Stimulated activated CD8-positive, alpha-beta memory T cell treated with anti-CD3 and anti-CD28 coated beads, Interleukin-15, amount 100 ng/mL, for 24 hours (primary cell): Measurements from ENCODE around the gene PEAK1.

Source experiments
- DNase-seq: peaks from one replicate; pipeline ENCODE4 v3.0.0-alpha.2; 2020; ENCODE audit warnings: low read depth

PEAK1 gene

GRCh38 chr15:77094397-77095030 is 325.4 kb downstream of the PEAK1 start:
- DNase-seq = no peak

- no peak for DNase-seq
Observed at GRCh38 chr15:77093436-77093835, 326.5 kb downstream of the PEAK1 start.

- no peak for DNase-seq
Observed at GRCh38 chr15:77091097-77091496, 328.8 kb downstream of the PEAK1 start.

- no peak for DNase-seq
Observed at GRCh38 chr15:77087213-77087612, 332.7 kb downstream of the PEAK1 start.

- no peak for DNase-seq
Observed at GRCh38 chr15:77085297-77085696, 334.6 kb downstream of the PEAK1 start.

- no peak for DNase-seq
Observed at GRCh38 chr15:77084436-77084835, 335.5 kb downstream of the PEAK1 start.

- DNase-seq = peak; percentile 30
Observed at GRCh38 chr15:77083381-77084160, 336.3 kb downstream of the PEAK1 start.

- no peak for DNase-seq
Observed at GRCh38 chr15:77081971-77082370, 337.9 kb downstream of the PEAK1 start.

- no peak for DNase-seq
Observed at GRCh38 chr15:77076323-77076915, 343.5 kb downstream of the PEAK1 start.

GRCh38 chr15:77075528-77075927 is 344.4 kb downstream of the PEAK1 start:
- DNase-seq = no peak

- no peak for DNase-seq
Observed at GRCh38 chr15:77074350-77074749, 345.6 kb downstream of the PEAK1 start.

GRCh38 chr15:77071305-77072223 is 348.3 kb downstream of the PEAK1 start:
- no peak for DNase-seq

GRCh38 chr15:77070495-77071304 is 349.2 kb downstream of the PEAK1 start, which contains the start of gene TSPAN3:
TSPAN3 (minus strand) TSS chr15:77071109; CDS start chr15:77070954, 155 bp downstream.
- peak; percentile 87 for DNase-seq

- no peak for DNase-seq
Observed at GRCh38 chr15:77070180-77070494, 349.8 kb downstream of the PEAK1 start.

GRCh38 chr15:77069521-77070121 is 350.3 kb downstream of the PEAK1 start:
- DNase-seq = no peak

- no peak for DNase-seq
Observed at GRCh38 chr15:77068633-77069032, 351.3 kb downstream of the PEAK1 start.

- no peak for DNase-seq
Observed at GRCh38 chr15:77067691-77068367, 352.1 kb downstream of the PEAK1 start.

GRCh38 chr15:77066971-77067690 is 352.8 kb downstream of the PEAK1 start:
- DNase-seq = no peak

GRCh38 chr15:77064539-77065308 is 355.2 kb downstream of the PEAK1 start:
- DNase-seq = no peak
